ENCODE results near the gene USF1. TPM values are rescaled to one million over a fixed set of nuclear protein-coding genes. Genes with fewer than 3 reads are reported as not detected.

USF1 gene
- total RNA-seq, 1 donor from 2014 or later: 57.2 TPM

DNA sequence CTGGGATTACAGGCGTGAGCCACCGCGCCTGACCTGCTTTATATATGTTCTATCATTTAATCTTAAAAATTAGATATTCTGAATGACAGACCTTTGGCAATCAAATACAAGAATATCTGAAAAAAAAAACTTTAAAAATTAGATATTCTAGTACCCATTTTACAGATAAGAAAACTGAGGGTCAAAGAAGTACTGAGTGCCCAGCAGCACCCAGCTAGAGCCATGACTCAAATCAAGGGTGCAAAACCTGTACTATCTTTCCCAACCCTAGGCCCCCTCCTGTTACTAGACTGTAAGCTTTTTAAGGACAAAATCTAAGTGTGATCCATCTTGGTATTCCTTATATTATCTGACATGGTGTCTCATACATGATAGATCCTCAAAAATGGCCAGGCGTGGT lies 15.6 kb upstream of the USF1 start:
- H3K4me1 Mint-ChIP-seq (ENCODE audit: unreplicated experiment): no peaks in the 10 kb centered on the region
- H3K9me3 Mint-ChIP-seq (ENCODE audit: unreplicated experiment): no peaks in the 10 kb centered on the region
- no peak overlapping the region for H3K27ac Mint-ChIP-seq (ENCODE audit: unreplicated experiment)
- no peak overlapping the region for H3K4me3 Mint-ChIP-seq (ENCODE audit: unreplicated experiment)
- no peak for DNase-seq (ENCODE audit: extremely low spot score, unreplicated experiment)
- H3K27me3 Mint-ChIP-seq (ENCODE audit: unreplicated experiment): peaks cover 33% of the 10 kb centered on the region
- TF ChIP-seq, protein P1, sequence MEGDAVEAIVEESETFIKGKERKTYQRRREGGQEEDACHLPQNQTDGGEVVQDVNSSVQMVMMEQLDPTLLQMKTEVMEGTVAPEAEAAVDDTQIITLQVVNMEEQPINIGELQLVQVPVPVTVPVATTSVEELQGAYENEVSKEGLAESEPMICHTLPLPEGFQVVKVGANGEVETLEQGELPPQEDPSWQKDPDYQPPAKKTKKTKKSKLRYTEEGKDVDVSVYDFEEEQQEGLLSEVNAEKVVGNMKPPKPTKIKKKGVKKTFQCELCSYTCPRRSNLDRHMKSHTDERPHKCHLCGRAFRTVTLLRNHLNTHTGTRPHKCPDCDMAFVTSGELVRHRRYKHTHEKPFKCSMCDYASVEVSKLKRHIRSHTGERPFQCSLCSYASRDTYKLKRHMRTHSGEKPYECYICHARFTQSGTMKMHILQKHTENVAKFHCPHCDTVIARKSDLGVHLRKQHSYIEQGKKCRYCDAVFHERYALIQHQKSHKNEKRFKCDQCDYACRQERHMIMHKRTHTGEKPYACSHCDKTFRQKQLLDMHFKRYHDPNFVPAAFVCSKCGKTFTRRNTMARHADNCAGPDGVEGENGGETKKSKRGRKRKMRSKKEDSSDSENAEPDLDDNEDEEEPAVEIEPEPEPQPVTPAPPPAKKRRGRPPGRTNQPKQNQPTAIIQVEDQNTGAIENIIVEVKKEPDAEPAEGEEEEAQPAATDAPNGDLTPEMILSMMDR (IDR thresholded peaks at IDR 0.05): no peak
- H3K36me3 Mint-ChIP-seq (ENCODE audit: unreplicated experiment): no peaks in the 10 kb centered on the region

DNA sequence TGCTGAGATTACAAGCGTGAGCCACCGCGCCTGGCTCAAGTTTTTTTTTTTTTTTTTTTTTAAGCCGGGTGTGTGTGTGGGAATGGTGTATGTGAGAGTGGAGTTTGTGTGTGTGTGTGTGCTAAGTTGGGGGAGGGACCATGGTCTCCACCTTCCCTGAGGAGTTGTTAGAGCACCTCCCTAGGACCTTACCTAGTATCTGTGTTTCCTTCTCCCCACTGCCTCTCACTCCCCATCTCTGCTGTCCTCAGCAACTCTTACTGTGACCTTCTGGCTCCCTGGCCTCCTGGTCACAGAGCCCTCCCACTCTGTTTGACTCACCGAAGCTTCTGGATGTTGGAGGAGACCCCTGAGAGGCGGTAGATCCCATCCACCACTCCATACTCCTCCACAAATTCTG lies 13.5 kb upstream of the USF1 start:
- TF ChIP-seq, protein P1 (IDR thresholded peaks at IDR 0.05): no peak
- Mint-ChIP-seq H3K4me3 (ENCODE audit: unreplicated experiment) (no peak overlapping the region), H3K27me3 (ENCODE audit: unreplicated experiment) (peaks cover 34% of the 10 kb centered on the region), H3K4me1 (ENCODE audit: unreplicated experiment) (no peaks in the 10 kb centered on the region), H3K36me3 (ENCODE audit: unreplicated experiment) (no peaks in the 10 kb centered on the region), H3K27ac (ENCODE audit: unreplicated experiment) (no peak overlapping the region), H3K9me3 (ENCODE audit: unreplicated experiment) (no peaks in the 10 kb centered on the region)
- no peak for DNase-seq (ENCODE audit: extremely low spot score, unreplicated experiment)

DNA sequence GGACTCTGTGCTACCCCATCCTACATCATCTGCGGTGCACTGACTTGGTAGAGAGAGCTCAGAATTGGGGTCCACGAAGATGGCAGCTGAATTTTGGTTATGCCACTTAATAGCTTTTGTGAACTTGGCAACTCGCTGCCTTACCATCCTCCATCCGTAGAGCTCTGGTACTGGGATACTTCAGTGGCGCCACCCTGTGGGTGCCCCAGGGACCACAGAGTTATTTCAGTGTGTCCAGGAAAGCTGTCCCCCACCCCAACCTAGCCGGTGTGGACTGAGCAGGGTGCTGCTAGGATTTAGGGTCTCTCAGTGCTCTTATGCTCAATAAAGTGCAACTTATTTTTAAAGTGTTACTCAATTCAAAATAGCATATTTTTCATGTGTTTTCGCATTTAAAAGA lies 9.0 kb upstream of the USF1 start:
- Mint-ChIP-seq H3K27ac (ENCODE audit: unreplicated experiment) (no peak overlapping the region), H3K4me3 (ENCODE audit: unreplicated experiment) (no peak overlapping the region), H3K36me3 (ENCODE audit: unreplicated experiment) (no peaks in the 10 kb centered on the region), H3K9me3 (ENCODE audit: unreplicated experiment) (peaks cover 2% of the 10 kb centered on the region), H3K4me1 (ENCODE audit: unreplicated experiment) (no peaks in the 10 kb centered on the region), H3K27me3 (ENCODE audit: unreplicated experiment) (peaks cover 16% of the 10 kb centered on the region)
- TF ChIP-seq, protein P1 (IDR thresholded peaks at IDR 0.05): no peak
- DNase-seq (ENCODE audit: extremely low spot score, unreplicated experiment): no peak

DNA sequence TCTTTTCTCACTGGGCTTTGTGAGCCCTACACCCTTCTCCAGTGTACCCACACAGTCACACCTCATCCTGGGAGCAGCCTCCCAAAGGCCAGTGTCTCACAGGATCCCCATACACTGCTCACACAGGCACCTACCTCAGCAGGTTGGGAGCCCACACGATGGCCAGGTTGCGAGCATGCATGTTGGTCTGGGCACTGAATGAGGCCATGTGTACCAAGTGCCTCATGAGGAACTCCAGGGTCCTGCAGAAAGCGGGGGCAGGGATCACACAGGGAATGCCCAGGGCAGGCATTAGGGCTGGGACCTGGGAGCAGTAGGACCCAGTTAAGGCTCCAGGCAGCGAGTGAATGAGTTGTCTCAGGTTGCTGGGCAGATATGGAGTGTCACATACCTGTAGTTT lies 8.5 kb upstream of the USF1 start:
- H3K27me3 Mint-ChIP-seq (ENCODE audit: unreplicated experiment): peaks cover 10% of the 10 kb centered on the region
- TF ChIP-seq, protein P1 (IDR thresholded peaks at IDR 0.05): no peak
- no peak overlapping the region for H3K27ac Mint-ChIP-seq (ENCODE audit: unreplicated experiment)
- peaks cover 4% of the 10 kb centered on the region for H3K9me3 Mint-ChIP-seq (ENCODE audit: unreplicated experiment)
- no peak for DNase-seq (ENCODE audit: extremely low spot score, unreplicated experiment)
- H3K4me1 Mint-ChIP-seq (ENCODE audit: unreplicated experiment): no peaks in the 10 kb centered on the region
- H3K4me3 Mint-ChIP-seq (ENCODE audit: unreplicated experiment): no peak overlapping the region
- H3K36me3 Mint-ChIP-seq (ENCODE audit: unreplicated experiment): no peaks in the 10 kb centered on the region

DNA sequence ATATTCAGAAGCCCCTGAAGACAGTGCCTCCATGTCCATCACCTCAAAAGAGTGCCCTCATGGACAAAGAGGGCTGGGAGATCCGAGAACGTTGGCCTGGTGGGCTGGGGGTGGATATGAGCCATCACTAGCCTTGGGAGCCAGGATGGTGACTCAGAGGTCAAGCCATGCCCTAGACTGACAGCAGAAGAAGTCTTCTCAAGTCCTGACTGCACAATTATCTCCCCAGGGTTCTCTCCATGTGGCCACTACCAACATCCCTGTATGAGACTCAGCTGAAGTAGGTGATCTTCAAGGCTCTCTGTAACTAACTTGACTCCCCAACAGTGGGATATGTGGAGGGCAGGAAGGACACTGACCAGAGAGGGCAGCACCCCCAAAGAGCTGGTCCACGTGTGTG lies 7.1 kb upstream of the USF1 start:
- H3K4me3 Mint-ChIP-seq (ENCODE audit: unreplicated experiment): no peak overlapping the region
- TF ChIP-seq, protein P1 (IDR thresholded peaks at IDR 0.05): no peak
- no peaks in the 10 kb centered on the region for H3K36me3 Mint-ChIP-seq (ENCODE audit: unreplicated experiment)
- no peaks in the 10 kb centered on the region for H3K4me1 Mint-ChIP-seq (ENCODE audit: unreplicated experiment)
- DNase-seq (ENCODE audit: extremely low spot score, unreplicated experiment): no peak
- peaks cover 10% of the 10 kb centered on the region for H3K9me3 Mint-ChIP-seq (ENCODE audit: unreplicated experiment)
- H3K27me3 Mint-ChIP-seq (ENCODE audit: unreplicated experiment): peaks cover 9% of the 10 kb centered on the region
- H3K27ac Mint-ChIP-seq (ENCODE audit: unreplicated experiment): no peak overlapping the region

Measured in osteocyte (in vitro differentiated cells).